T-cell (primary cell): ENCODE results near the gene TCF12. TPM values are rescaled to one million over a fixed set of nuclear protein-coding genes. Genes with fewer than 3 reads are reported as not detected.

ENCODE experiments used
- ATAC-seq, 4 experiments: fragments of 200-7000 bp in 3 of 4; fragments of 150-1000 bp in 1 of 4; cut with Tn5 transposase; replicated peaks in 1 of 4; 1 replicate in 3 of 4; 2 replicates in 1 of 4; pipeline ENCODE4 v1.10.0; 2021; ENCODE audit warnings: moderate library complexity in 3 of 4, mild to moderate bottlenecking in 2 of 4, moderate number of reproducible peaks in 1 of 4
- CTCF ChIA-PET, 2 donors: fragments of 300-600 bp; sonication (Branson Sonifier 250); formaldehyde crosslinking; loops; one replicate each; lab custom pipeline; 2022; ENCODE audit warnings: antibody characterized with exemption in 2 of 2; lab: Charles Lee
- POLR2A ChIA-PET, 2 donors: fragments of 300-600 bp; sonication (Branson Sonifier 250); formaldehyde crosslinking; loops; one replicate each; lab custom pipeline; 2022; ENCODE audit warnings: antibody characterized with exemption in 2 of 2; lab: Charles Lee
- DNase-seq, 35 experiments: peaks; one replicate each; pipeline versions ENCODE4 v3.0.0 to v3.0.0-alpha.2; 2013 to 2023
- H3K27ac ChIP-seq: one replicate; pipeline ENCODE4 v1.5.1; 2013; ENCODE audit warnings: low read length
- H3K27me3 ChIP-seq, 2 experiments: replicated peaks in 1 of 2; 1 replicate in 1 of 2; 2 replicates in 1 of 2; pipeline versions ENCODE4 v1.6.1 to v1.7.0; 2013; ENCODE audit warnings: low read length in 1 of 2, mixed read lengths in 1 of 2; ENCODE audit not compliant: control insufficient read depth in 2 of 2, insufficient read depth in 2 of 2; ENCODE audit errors: extremely low read depth in 1 of 2
- H3K36me3 ChIP-seq, 2 donors: 1 replicate in 1 of 2; 2 replicates in 1 of 2; pipeline versions ENCODE4 v1.6.1 to v1.7.0; 2013; ENCODE audit warnings: low read length in 1 of 2; ENCODE audit not compliant: control insufficient read depth in 2 of 2, insufficient read depth in 1 of 2; ENCODE audit errors: extremely low read depth in 1 of 2
- H3K4me1 ChIP-seq, 2 experiments: 1 replicate in 1 of 2; 2 replicates in 1 of 2; pipeline versions ENCODE4 v1.6.1 to v1.7.0; 2013; ENCODE audit warnings: low read length in 2 of 2, mixed read lengths in 1 of 2; ENCODE audit not compliant: insufficient read depth in 2 of 2, control insufficient read depth in 1 of 2; ENCODE audit errors: extremely low read depth in 1 of 2
- H3K4me3 ChIP-seq, 2 donors: 1 replicate in 1 of 2; 2 replicates in 1 of 2; pipeline versions ENCODE4 v1.5.1 to v1.7.0; 2013; ENCODE audit warnings: mild to moderate bottlenecking in 2 of 2, low read length in 1 of 2, moderate library complexity in 1 of 2; ENCODE audit not compliant: control insufficient read depth in 1 of 2; ENCODE audit errors: extremely low read depth in 1 of 2
- H3K9me3 ChIP-seq: 2 replicates; pipeline ENCODE4 v1.7.0; 2013
- H3K27ac Mint-ChIP-seq, 2 donors: one replicate each; pipeline ENCODE4 v1.8.0; 2020 to 2021; ENCODE audit warnings: mild to moderate bottlenecking in 2 of 2, mixed read lengths in 2 of 2
- H3K27me3 Mint-ChIP-seq, 2 donors: one replicate each; pipeline ENCODE4 v1.8.0; 2021 to 2022; ENCODE audit warnings: mixed read lengths in 2 of 2
- H3K36me3 Mint-ChIP-seq: one replicate; pipeline ENCODE4 v1.8.0; 2021; ENCODE audit warnings: mixed read lengths
- H3K4me1 Mint-ChIP-seq, 3 donors: one replicate each; pipeline ENCODE4 v1.8.0; 2020 to 2022; ENCODE audit warnings: mixed read lengths in 3 of 3, mild to moderate bottlenecking in 1 of 3
- H3K4me3 Mint-ChIP-seq, 3 donors: one replicate each; pipeline ENCODE4 v1.8.0; 2020 to 2022; ENCODE audit warnings: mild to moderate bottlenecking in 3 of 3, mixed read lengths in 3 of 3, moderate library complexity in 3 of 3
- H3K9me3 Mint-ChIP-seq, 3 donors: one replicate each; pipeline ENCODE4 v1.8.0; 2020 to 2022; ENCODE audit warnings: mixed read lengths in 3 of 3
- WGBS: methylation state at CpG from one replicate; pipeline ENCODE4 v1.1.5; 2013; ENCODE audit warnings: missing lambda C conversion rate; ENCODE audit not compliant: insufficient coverage; 5-methylcytosine and 5-hydroxymethylcytosine counted together
- total RNA-seq, 35 experiments: library from RNA in 6 of 35; stranded (reverse) in 6 of 35; fragments of 120-200 nt in 1 of 35; gene quantifications; one replicate each; pipeline versions ENCODE4 v1.2.1 to v1.2.4 and lab custom pipeline; 2013 to 2026

TCF12 gene
- total RNA-seq, 5 donors from 2014 or later (not counting 1 experiment from before 2014, with no cell fraction given): 68.0 to 94.3 (median 83.0) TPM

- Mint-ChIP-seq H3K27ac (no peak overlapping the region), H3K36me3 (no peaks in the 10 kb centered on the region), H3K4me3 (no peak overlapping the region), H3K27me3 (peaks cover 0 to 21% of the 10 kb centered on the region in 2 donors), H3K9me3 (no peaks in the 10 kb centered on the region), H3K4me1 (peaks cover 0 to 7% (median 0%) of the 10 kb centered on the region in 3 donors)
- Histone ChIP-seq H3K36me3 (no peaks in the 10 kb centered on the region), H3K4me1 (peaks cover 0 to 3% of the 10 kb centered on the region in 2 experiments), H3K4me3 (no peak overlapping the region), H3K27ac (no peak overlapping the region), H3K9me3 (no peaks in the 10 kb centered on the region), H3K27me3 (peaks cover 0 to 16% of the 10 kb centered on the region in 2 experiments)
- ATAC-seq: no peak
- CTCF ChIA-PET: no interaction called here
- 83% methylated on average over 9 of the region's 11 CpGs for WGBS
- POLR2A ChIA-PET: no interaction called here
- no peak for DNase-seq
Observed at GRCh38 chr15:57324944-57325679, 406.7 kb downstream of the TCF12 start.

- POLR2A ChIA-PET: no interaction called here
- ATAC-seq: no peak
- H3K27ac Mint-ChIP-seq: no peak overlapping the region
- H3K4me1 Mint-ChIP-seq: peaks cover 0 to 7% (median 0%) of the 10 kb centered on the region in 3 donors
- Histone ChIP-seq H3K4me1 (peaks cover 0 to 3% of the 10 kb centered on the region in 2 experiments), H3K4me3 (no peak overlapping the region), H3K27me3 (peaks cover 0 to 20% of the 10 kb centered on the region in 2 experiments), H3K27ac (no peak overlapping the region), H3K36me3 (no peaks in the 10 kb centered on the region), H3K9me3 (no peaks in the 10 kb centered on the region)
- H3K4me3 Mint-ChIP-seq: no peak overlapping the region
- H3K36me3 Mint-ChIP-seq: no peaks in the 10 kb centered on the region
- CTCF ChIA-PET: interaction anchor here in 1 of 2 donors (0.6 kb wide), 1 partner anchor 14 kb away, joined by 3 read pairs; no protein-coding TSS in a partner anchor
- no peaks in the 10 kb centered on the region for H3K9me3 Mint-ChIP-seq
- no peak for DNase-seq
- H3K27me3 Mint-ChIP-seq: peaks cover 5 to 25% of the 10 kb centered on the region in 2 donors
- WGBS: 92% methylated on average over 14 of the region's 23 CpGs
Observed at GRCh38 chr15:57326196-57326595, 407.8 kb downstream of the TCF12 start.

GRCh38 chr15:57327985-57328471, 409.6 kb downstream of the TCF12 start:
- no peak overlapping the region for H3K4me3 Mint-ChIP-seq
- no peaks in the 10 kb centered on the region for H3K36me3 ChIP-seq
- H3K27ac ChIP-seq: no peak overlapping the region
- DNase-seq (no peak), ATAC-seq (no peak)
- WGBS: 92% methylated on average over 6 of the region's 11 CpGs
- ChIA-PET POLR2A (no interaction called here), CTCF (interaction anchor here in 1 of 2 donors (0.6 kb wide), 1 partner anchor 45 kb away, joined by 3 read pairs; no protein-coding TSS in a partner anchor)
- H3K27me3 Mint-ChIP-seq: peaks cover 9 to 28% of the 10 kb centered on the region in 2 donors
- peaks cover 0 to 27% of the 10 kb centered on the region in 2 experiments for H3K27me3 ChIP-seq
- H3K4me1 ChIP-seq: peaks cover 0 to 3% of the 10 kb centered on the region in 2 experiments
- H3K4me1 Mint-ChIP-seq: peaks cover 0 to 7% (median 0%) of the 10 kb centered on the region in 3 donors
- no peak overlapping the region for H3K4me3 ChIP-seq
- H3K9me3 ChIP-seq: no peaks in the 10 kb centered on the region
- H3K9me3 Mint-ChIP-seq: no peaks in the 10 kb centered on the region
- no peaks in the 10 kb centered on the region for H3K36me3 Mint-ChIP-seq
- H3K27ac Mint-ChIP-seq: no peak overlapping the region

- ATAC-seq (no peak), DNase-seq (no peak)
- H3K27me3 Mint-ChIP-seq: peaks cover 9 to 32% of the 10 kb centered on the region in 2 donors
- Histone ChIP-seq H3K4me3 (no peak overlapping the region), H3K27ac (no peak overlapping the region), H3K4me1 (peaks cover 0 to 3% of the 10 kb centered on the region in 2 experiments), H3K36me3 (no peaks in the 10 kb centered on the region), H3K27me3 (peaks cover 0 to 27% of the 10 kb centered on the region in 2 experiments), H3K9me3 (no peaks in the 10 kb centered on the region)
- H3K27ac Mint-ChIP-seq: no peak overlapping the region
- H3K9me3 Mint-ChIP-seq: no peaks in the 10 kb centered on the region
- POLR2A ChIA-PET: no interaction called here
- WGBS: 90% methylated on average over 2 of the region's 8 CpGs
- no peaks in the 10 kb centered on the region for H3K36me3 Mint-ChIP-seq
- peaks cover 0 to 7% (median 0%) of the 10 kb centered on the region in 3 donors for H3K4me1 Mint-ChIP-seq
- CTCF ChIA-PET: no interaction called here
- H3K4me3 Mint-ChIP-seq: no peak overlapping the region
Observed at GRCh38 chr15:57328479-57328878, 410.0 kb downstream of the TCF12 start.

GRCh38 chr15:57328897-57329296, 410.5 kb downstream of the TCF12 start:
- ChIA-PET POLR2A (no interaction called here), CTCF (no interaction called here)
- no peak overlapping the region for H3K4me3 ChIP-seq
- no peaks in the 10 kb centered on the region for H3K9me3 Mint-ChIP-seq
- no peaks in the 10 kb centered on the region for H3K9me3 ChIP-seq
- no peaks in the 10 kb centered on the region for H3K36me3 ChIP-seq
- peaks cover 0 to 27% of the 10 kb centered on the region in 2 experiments for H3K27me3 ChIP-seq
- H3K27me3 Mint-ChIP-seq: peaks cover 9 to 33% of the 10 kb centered on the region in 2 donors
- DNase-seq (no peak), ATAC-seq (no peak)
- no peaks in the 10 kb centered on the region for H3K36me3 Mint-ChIP-seq
- no peak overlapping the region for H3K4me3 Mint-ChIP-seq
- H3K27ac ChIP-seq: no peak overlapping the region
- peaks cover 0 to 4% (median 0%) of the 10 kb centered on the region in 3 donors for H3K4me1 Mint-ChIP-seq
- 95% methylated on average over 2 of the region's 5 CpGs for WGBS
- no peak overlapping the region for H3K27ac Mint-ChIP-seq
- peaks cover 0 to 3% of the 10 kb centered on the region in 2 experiments for H3K4me1 ChIP-seq

GRCh38 chr15:57329582-57330367, 411.3 kb downstream of the TCF12 start:
- H3K27ac ChIP-seq: no peak overlapping the region
- no peaks in the 10 kb centered on the region for H3K36me3 ChIP-seq
- peaks cover 0 to 3% of the 10 kb centered on the region in 2 experiments for H3K4me1 ChIP-seq
- Mint-ChIP-seq H3K27me3 (peaks cover 14 to 38% of the 10 kb centered on the region in 2 donors), H3K9me3 (no peaks in the 10 kb centered on the region), H3K27ac (no peak overlapping the region), H3K36me3 (no peaks in the 10 kb centered on the region), H3K4me3 (no peak overlapping the region), H3K4me1 (peaks cover 0 to under 1% (median 0%) of the 10 kb centered on the region in 3 donors)
- peaks cover 0 to 33% of the 10 kb centered on the region in 2 experiments for H3K27me3 ChIP-seq
- POLR2A ChIA-PET: no interaction called here
- H3K9me3 ChIP-seq: no peaks in the 10 kb centered on the region
- ATAC-seq (no peak), DNase-seq (no peak)
- CTCF ChIA-PET: no interaction called here
- no peak overlapping the region for H3K4me3 ChIP-seq
- WGBS: 41% methylated on average over 11 of the region's 13 CpGs
